ENCODE results near the gene FAM76A.

- TF ChIP-seq CTCF (IDR thresholded peaks at IDR 0.05), result no peak
- no peak for TF ChIP-seq POLR2A (IDR thresholded peaks at IDR 0.05)
These were observed 794 bp upstream of the FAM76A start for GRCh38 chr1:27724961-27725373.

All from lower leg skin (tissue), 3 donors.